Measurements from ENCODE around the gene GALNT9. TPM values are rescaled to one million over a fixed set of nuclear protein-coding genes. Genes with fewer than 3 reads are reported as not detected.
A peak's percentile ranks its signal among the peaks of the same experiment; 100 is the strongest.
"Not testable (repeated sequence)": the region's sequence is repeated elsewhere in the genome, so short reads cannot be mapped to it uniquely, and the experiment has no call there.

GALNT9 gene
- total RNA-seq, 2 donors from 2014 or later: 0.41 TPM; not detected in 1

- Mint-ChIP-seq H3K9me3 (no peaks in the 10 kb centered on the region), H3K27ac (no peak overlapping the region), H3K36me3 (no peaks in the 10 kb centered on the region)
- ATAC-seq: no peak
- no peak for DNase-seq (ENCODE audit: low spot score in 2 of 2)
Observed at GRCh38 chr12:132275631-132276030, 53.8 kb downstream of the GALNT9 start.

GRCh38 chr12:132275110-132275531 is 54.3 kb downstream of the GALNT9 start:
- ATAC-seq (no peak), DNase-seq (ENCODE audit: low spot score in 2 of 2) (no peak)
- H3K27ac Mint-ChIP-seq: no peak overlapping the region
- no peaks in the 10 kb centered on the region for H3K9me3 Mint-ChIP-seq
- H3K36me3 Mint-ChIP-seq: no peaks in the 10 kb centered on the region

GRCh38 chr12:132273992-132274334 is 55.4 kb downstream of the GALNT9 start:
- ATAC-seq (no peak), DNase-seq (ENCODE audit: low spot score in 2 of 2) (no peak)
- Mint-ChIP-seq H3K36me3 (no peaks in the 10 kb centered on the region), H3K27ac (no peak overlapping the region), H3K9me3 (no peaks in the 10 kb centered on the region)

GRCh38 chr12:132272711-132273110 is 56.7 kb downstream of the GALNT9 start:
- ATAC-seq: no peak

GRCh38 chr12:132271755-132272092 is 57.7 kb downstream of the GALNT9 start:
- ATAC-seq (no peak), DNase-seq (ENCODE audit: low spot score in 2 of 2) (no peak)
- H3K36me3 Mint-ChIP-seq: no peaks in the 10 kb centered on the region
- no peaks in the 10 kb centered on the region for H3K9me3 Mint-ChIP-seq
- H3K27ac Mint-ChIP-seq: no peak overlapping the region

More at GRCh38 chr12:132272711-132273110, 56.7 kb downstream of the GALNT9 start:
- Mint-ChIP-seq H3K27ac (no peak overlapping the region), H3K9me3 (no peaks in the 10 kb centered on the region), H3K36me3 (no peaks in the 10 kb centered on the region)
- no peak for DNase-seq (ENCODE audit: low spot score in 2 of 2)

GRCh38 chr12:132270969-132271754 is 58.2 kb downstream of the GALNT9 start:
- DNase-seq (ENCODE audit: low spot score in 2 of 2) (no peak), ATAC-seq (no peak)
- Mint-ChIP-seq H3K36me3 (no peaks in the 10 kb centered on the region), H3K27ac (no peak overlapping the region), H3K9me3 (no peaks in the 10 kb centered on the region)

- no peak for ATAC-seq
- Mint-ChIP-seq H3K27ac (no peak overlapping the region), H3K36me3 (no peaks in the 10 kb centered on the region), H3K9me3 (no peaks in the 10 kb centered on the region)
- DNase-seq (ENCODE audit: low spot score in 2 of 2): no peak
Observed at GRCh38 chr12:132270516-132270915, 58.9 kb downstream of the GALNT9 start.

- ATAC-seq (no peak), DNase-seq (ENCODE audit: low spot score in 2 of 2) (no peak)
- H3K27ac Mint-ChIP-seq: no peak overlapping the region
- H3K36me3 Mint-ChIP-seq: no peaks in the 10 kb centered on the region
- H3K9me3 Mint-ChIP-seq: no peaks in the 10 kb centered on the region
Observed at GRCh38 chr12:132269271-132269968, 60.0 kb downstream of the GALNT9 start.

- Mint-ChIP-seq H3K9me3 (no peaks in the 10 kb centered on the region), H3K36me3 (no peaks in the 10 kb centered on the region), H3K27ac (no peak overlapping the region)
- ATAC-seq (no peak), DNase-seq (ENCODE audit: low spot score in 2 of 2) (no peak)
Observed at GRCh38 chr12:132268674-132269073, 60.7 kb downstream of the GALNT9 start.

GRCh38 chr12:132267873-132268272 is 61.5 kb downstream of the GALNT9 start:
- Mint-ChIP-seq H3K27ac (no peak overlapping the region), H3K9me3 (no peaks in the 10 kb centered on the region), H3K36me3 (no peaks in the 10 kb centered on the region)
- ATAC-seq (no peak), DNase-seq (ENCODE audit: low spot score in 2 of 2) (no peak)

- Mint-ChIP-seq H3K27ac (no peak overlapping the region), H3K36me3 (no peaks in the 10 kb centered on the region), H3K9me3 (no peaks in the 10 kb centered on the region)
- DNase-seq (ENCODE audit: low spot score in 2 of 2) (no peak), ATAC-seq (no peak)
Observed at GRCh38 chr12:132266802-132267201, 62.6 kb downstream of the GALNT9 start.

- Mint-ChIP-seq H3K27ac (peak overlapping the region in 1 of 2 donors; percentile 44), H3K36me3 (no peaks in the 10 kb centered on the region), H3K9me3 (no peaks in the 10 kb centered on the region)
- ATAC-seq (no peak), DNase-seq (ENCODE audit: low spot score in 2 of 2) (no peak)
Observed at GRCh38 chr12:132266370-132266769, 63.0 kb downstream of the GALNT9 start.

GRCh38 chr12:132265822-132266221 is 63.6 kb downstream of the GALNT9 start:
- peak overlapping the region in 1 of 2 donors; percentile 44 for H3K27ac Mint-ChIP-seq
- not testable (repeated sequence) for ATAC-seq, H3K36me3 Mint-ChIP-seq

GRCh38 chr12:132265056-132265800 is 64.2 kb downstream of the GALNT9 start:
- DNase-seq (ENCODE audit: low spot score in 2 of 2): no peak
- Mint-ChIP-seq H3K36me3 (no peaks in the 10 kb centered on the region), H3K9me3 (no peaks in the 10 kb centered on the region), H3K27ac (peak overlapping the region in 1 of 2 donors; percentile 36)
- no peak for ATAC-seq

More at GRCh38 chr12:132265822-132266221, 63.6 kb downstream of the GALNT9 start:
- not testable (repeated sequence) for H3K9me3 Mint-ChIP-seq; DNase-seq (ENCODE audit: low spot score in 2 of 2)

GRCh38 chr12:132264086-132265010 is 65.0 kb downstream of the GALNT9 start:
- DNase-seq (ENCODE audit: low spot score in 2 of 2) (no peak), ATAC-seq (no peak)
- Mint-ChIP-seq H3K9me3 (no peaks in the 10 kb centered on the region), H3K27ac (peak overlapping the region in 1 of 2 donors; percentile 29), H3K36me3 (no peaks in the 10 kb centered on the region)

- Mint-ChIP-seq H3K36me3 (no peaks in the 10 kb centered on the region), H3K27ac (no peak overlapping the region), H3K9me3 (no peaks in the 10 kb centered on the region)
- DNase-seq (ENCODE audit: low spot score in 2 of 2) (no peak), ATAC-seq (no peak)
Observed at GRCh38 chr12:132263451-132264049, 65.8 kb downstream of the GALNT9 start.

All from activated naive CD4-positive, alpha-beta T cell treated with anti-CD3 and anti-CD28 coated beads, Interleukin-2, amount 50 U/mL, for 72 hours (primary cell).